ENCODE measurements around the gene IQCN.

Gene IQCN

DNA sequence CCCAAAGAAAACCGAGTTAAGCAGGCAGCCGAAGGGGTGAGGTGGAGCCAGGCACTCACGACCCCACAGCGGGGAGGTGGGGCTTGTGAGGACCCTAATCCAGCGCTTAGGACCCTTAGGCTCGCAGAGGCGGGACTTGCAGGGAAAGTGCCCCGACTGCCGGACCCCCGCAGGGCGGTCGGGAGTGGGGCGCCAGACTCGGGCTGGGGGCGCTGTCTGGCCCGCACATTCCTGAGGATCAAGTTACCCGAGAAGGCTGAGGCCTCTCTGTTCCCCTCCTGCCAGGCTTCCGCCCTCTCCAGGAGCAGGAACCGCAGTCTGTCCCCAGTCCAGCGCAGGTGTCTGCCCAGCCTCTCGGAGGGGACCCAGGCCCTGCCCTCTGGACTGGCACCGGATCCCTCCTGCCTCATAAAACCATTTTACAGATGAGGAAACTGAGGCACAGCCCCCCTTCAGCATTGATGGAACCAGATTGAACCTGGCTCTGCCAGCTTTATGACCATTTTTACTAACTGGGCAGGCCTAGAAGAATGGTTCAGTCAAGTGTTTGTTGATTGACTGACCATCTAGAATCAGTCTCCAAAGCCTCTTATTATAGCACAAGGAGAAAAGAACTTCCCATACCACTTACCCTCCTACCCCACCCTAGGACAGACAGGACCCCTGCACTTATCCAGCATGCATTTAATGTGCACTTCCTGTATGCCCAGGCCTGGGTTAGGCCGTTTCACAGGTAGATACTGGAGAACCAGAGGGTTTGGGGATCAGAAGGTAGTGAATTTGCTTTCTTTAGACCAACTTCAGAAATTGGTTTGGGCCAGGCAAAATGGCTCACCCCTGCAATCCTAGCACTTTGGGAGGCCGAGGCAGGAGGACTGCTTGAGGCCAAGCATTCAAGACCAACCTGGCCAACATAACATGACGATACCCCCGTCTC, 13.9 kb upstream of the IQCN start:
- Mint-ChIP-seq H3K27ac (peak overlapping the region; percentile 96), H3K4me3 (no peak overlapping the region), H3K4me1 (peaks cover 78% of the 10 kb centered on the region), H3K27me3 (no peaks in the 10 kb centered on the region), H3K9me3 (no peaks in the 10 kb centered on the region), H3K36me3 (peaks cover 16% of the 10 kb centered on the region)
- DNase-seq, result no peak
- CTCF ChIA-PET, result interaction anchor here (0.7 to 6.6 kb wide), 2 partner anchors 8 to 44 kb away, joined by 3 to 73 read pairs; partner anchors contain the start of gene JUND

DNA sequence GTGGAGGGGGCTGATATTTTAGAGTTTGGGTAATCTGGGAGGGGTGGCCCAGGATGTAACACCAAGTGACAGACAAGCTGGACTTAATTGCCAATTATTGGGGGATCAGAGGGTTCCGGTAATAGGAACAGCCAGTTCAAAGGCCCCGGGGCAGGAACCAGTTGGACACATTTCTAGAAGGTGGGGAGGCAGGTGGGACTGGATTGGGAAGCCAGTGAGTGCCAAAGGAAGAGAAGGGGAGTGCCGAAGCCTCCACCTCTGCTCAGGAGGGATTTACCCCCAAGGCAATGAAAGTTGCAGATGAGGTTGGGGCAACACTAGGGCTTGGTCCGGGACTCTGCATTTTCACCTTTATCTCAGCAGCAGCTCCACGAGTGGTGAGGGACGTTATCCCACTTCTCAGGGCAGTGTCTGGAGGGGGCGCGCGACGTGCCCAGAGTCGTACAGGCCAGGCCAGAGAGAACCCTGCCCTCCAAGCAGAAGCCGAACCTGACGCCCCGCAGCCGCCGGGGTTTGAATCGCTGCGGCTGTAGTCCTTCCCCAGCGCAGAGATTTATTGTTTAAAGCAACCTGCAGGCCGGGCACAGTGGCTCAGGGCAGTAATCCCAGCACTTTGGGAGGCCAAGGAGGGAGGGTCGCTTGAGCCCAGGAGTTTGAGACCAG, 12.9 kb upstream of the IQCN start:
- peaks cover 16% of the 10 kb centered on the region for H3K36me3 Mint-ChIP-seq
- H3K4me1 Mint-ChIP-seq, result peaks cover 84% of the 10 kb centered on the region
- CTCF ChIA-PET, result no interaction called here
- H3K4me3 Mint-ChIP-seq, result no peak overlapping the region
- no peak for DNase-seq
- no peaks in the 10 kb centered on the region for H3K27me3 Mint-ChIP-seq
- peak overlapping the region; percentile 45 for H3K27ac Mint-ChIP-seq
- H3K9me3 Mint-ChIP-seq, result no peaks in the 10 kb centered on the region

DNA sequence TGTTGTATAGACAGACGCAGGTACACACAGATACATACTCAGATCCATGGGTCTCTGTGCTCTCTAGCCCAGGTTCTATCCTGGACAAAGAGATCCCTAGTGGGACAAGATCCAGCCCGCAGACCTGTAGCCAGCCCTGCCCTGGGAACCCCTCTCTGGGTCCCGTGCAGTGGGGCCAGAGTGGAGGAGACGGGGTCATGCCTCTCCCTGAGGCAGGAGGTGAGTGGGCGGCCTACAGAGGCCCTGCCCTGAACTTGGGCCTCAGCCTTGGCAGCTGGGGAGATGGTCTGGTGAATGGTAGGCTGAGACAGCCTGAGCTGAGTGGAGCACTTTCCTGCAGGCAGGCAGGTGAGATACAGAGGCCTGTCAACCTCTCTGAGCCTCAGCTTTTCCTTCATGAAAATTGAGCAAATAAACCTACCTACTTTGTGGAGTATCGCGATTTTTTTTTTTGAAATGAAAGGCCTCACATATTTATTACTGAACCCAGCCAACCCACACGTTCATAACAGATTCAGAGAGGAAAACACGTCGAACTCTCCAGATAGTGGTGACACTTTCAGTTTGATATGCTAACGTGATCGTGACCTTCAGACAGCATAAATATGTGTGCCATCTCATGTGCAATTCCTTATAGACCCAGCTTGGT, 10.6 kb upstream of the IQCN start:
- H3K27me3 Mint-ChIP-seq, result no peaks in the 10 kb centered on the region
- DNase-seq, result peak; percentile 55

DNA sequence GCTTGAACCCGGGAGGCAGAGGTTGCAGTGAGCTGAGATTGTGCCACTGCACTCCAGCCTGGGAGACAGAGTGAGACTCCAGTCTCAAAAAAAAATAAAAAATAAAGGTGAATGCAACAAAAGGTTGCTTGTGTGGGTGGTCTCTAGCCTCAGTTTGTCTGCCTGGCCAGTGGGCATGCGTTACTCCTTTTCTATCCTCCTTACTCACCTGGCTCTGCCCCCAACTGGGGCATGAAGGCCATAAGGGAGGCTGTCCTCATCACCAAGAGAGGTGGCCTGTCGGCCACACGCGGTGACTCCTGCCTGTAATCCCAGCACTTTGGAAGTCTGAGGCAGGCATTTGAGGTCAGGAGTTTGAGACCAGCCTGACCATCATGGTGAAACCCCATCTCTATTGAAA, 9.1 kb upstream of the IQCN start:
- peak overlapping the region; percentile 94 for H3K27ac Mint-ChIP-seq
- peaks cover 65% of the 10 kb centered on the region for H3K4me1 Mint-ChIP-seq
- H3K27me3 Mint-ChIP-seq, result peaks cover 4% of the 10 kb centered on the region
- H3K36me3 Mint-ChIP-seq, result peaks cover 31% of the 10 kb centered on the region
- H3K9me3 Mint-ChIP-seq, result no peaks in the 10 kb centered on the region
- CTCF ChIA-PET, result interaction anchor here (1.7 to 5.9 kb wide), 2 partner anchors 8 to 19 kb away, joined by 4 to 132 read pairs; no protein-coding TSS in a partner anchor
- H3K4me3 Mint-ChIP-seq, result no peak overlapping the region
- no peak for DNase-seq

More for the DNA sequence above, 10.6 kb upstream of the IQCN start:
- CTCF ChIA-PET, result interaction anchor here (0.9 to 1.7 kb wide), 4 partner anchors 7 to 37 kb away, joined by 3 to 4 read pairs (median 4); partner anchors contain the start of gene LSM4
- Mint-ChIP-seq H3K36me3 (peaks cover 16% of the 10 kb centered on the region), H3K9me3 (no peaks in the 10 kb centered on the region), H3K4me3 (peak overlapping the region; percentile 11), H3K4me1 (peaks cover 67% of the 10 kb centered on the region), H3K27ac (peak overlapping the region; percentile 95)

DNA sequence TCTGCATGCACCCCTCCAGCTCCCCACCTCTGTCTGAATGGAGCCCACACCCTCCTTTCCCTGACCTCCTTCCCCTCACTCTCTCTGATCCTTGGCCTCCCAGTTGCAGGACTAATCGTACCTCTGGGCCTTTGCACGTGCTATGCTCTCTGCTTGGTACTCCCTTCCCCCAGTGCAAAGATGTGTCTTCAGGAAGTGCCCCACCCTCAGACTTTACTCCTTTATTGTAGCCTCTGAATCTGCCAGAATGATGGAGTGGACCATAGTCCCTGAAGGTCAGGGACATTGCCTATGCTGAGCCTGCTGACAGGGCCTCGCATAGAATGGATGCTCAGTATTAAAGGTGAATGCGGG, 8.5 kb upstream of the IQCN start:
- H3K9me3 Mint-ChIP-seq, result no peaks in the 10 kb centered on the region
- H3K4me1 Mint-ChIP-seq, result peaks cover 66% of the 10 kb centered on the region
- H3K27ac Mint-ChIP-seq, result peak overlapping the region; percentile 94
- H3K36me3 Mint-ChIP-seq, result peaks cover 36% of the 10 kb centered on the region
- peak; percentile 52 for DNase-seq
- CTCF ChIA-PET, result interaction anchor here (5.9 to 9.5 kb wide), 3 partner anchors 19 to 45 kb away, joined by 132 to 236 read pairs (median 152); partner anchors contain the start of gene LSM4
- H3K4me3 Mint-ChIP-seq, result peak overlapping the region; percentile 78
- H3K27me3 Mint-ChIP-seq, result peaks cover 4% of the 10 kb centered on the region

DNA sequence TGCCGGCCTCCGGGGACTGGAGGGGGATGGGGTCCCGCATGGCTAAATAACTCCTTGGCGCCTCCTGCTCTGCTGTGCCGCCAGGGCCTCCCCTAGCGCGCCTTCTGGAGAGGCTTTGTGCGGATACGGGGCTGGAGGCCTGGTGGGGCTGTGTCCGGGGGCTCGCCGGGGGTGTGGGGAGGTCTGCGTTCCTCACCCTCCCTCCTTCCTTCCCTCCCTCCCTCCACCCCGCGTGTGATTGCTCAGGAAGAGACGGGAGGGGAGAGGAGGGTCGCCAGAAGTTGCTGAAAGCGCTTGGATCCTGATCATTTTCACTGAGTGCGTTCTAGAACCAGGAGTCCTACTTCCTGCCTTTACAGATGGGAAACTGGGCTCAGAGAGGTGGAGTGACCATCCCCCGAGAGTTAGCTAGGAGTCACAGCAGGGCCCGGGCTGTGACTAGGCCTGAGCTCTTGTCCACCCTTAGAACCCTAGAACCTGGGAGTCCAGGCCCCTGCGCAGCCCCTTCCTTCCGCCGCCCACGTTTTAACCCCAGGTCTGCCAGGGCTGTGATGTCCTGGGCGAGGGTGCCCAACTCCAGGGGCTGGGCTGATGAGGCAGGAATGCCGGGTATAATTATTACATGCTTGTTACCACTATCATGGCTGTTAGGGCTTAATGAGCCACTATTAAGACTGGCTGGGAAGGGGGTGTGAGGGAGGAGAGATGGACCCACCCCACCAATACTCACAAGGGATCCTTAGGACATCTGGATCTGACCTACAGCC, 8.0 kb upstream of the IQCN start:
- Mint-ChIP-seq H3K36me3 (peaks cover 40% of the 10 kb centered on the region), H3K27ac (peak overlapping the region; percentile 94), H3K4me3 (peak overlapping the region; percentile 78), H3K27me3 (peaks cover 4% of the 10 kb centered on the region), H3K4me1 (peaks cover 68% of the 10 kb centered on the region), H3K9me3 (no peaks in the 10 kb centered on the region)
- CTCF ChIA-PET, result interaction anchor here (4.4 to 9.5 kb wide), 4 partner anchors 9 to 45 kb away, joined by 73 to 236 read pairs (median 142); partner anchors contain the start of gene LSM4
- no peak for DNase-seq

DNA sequence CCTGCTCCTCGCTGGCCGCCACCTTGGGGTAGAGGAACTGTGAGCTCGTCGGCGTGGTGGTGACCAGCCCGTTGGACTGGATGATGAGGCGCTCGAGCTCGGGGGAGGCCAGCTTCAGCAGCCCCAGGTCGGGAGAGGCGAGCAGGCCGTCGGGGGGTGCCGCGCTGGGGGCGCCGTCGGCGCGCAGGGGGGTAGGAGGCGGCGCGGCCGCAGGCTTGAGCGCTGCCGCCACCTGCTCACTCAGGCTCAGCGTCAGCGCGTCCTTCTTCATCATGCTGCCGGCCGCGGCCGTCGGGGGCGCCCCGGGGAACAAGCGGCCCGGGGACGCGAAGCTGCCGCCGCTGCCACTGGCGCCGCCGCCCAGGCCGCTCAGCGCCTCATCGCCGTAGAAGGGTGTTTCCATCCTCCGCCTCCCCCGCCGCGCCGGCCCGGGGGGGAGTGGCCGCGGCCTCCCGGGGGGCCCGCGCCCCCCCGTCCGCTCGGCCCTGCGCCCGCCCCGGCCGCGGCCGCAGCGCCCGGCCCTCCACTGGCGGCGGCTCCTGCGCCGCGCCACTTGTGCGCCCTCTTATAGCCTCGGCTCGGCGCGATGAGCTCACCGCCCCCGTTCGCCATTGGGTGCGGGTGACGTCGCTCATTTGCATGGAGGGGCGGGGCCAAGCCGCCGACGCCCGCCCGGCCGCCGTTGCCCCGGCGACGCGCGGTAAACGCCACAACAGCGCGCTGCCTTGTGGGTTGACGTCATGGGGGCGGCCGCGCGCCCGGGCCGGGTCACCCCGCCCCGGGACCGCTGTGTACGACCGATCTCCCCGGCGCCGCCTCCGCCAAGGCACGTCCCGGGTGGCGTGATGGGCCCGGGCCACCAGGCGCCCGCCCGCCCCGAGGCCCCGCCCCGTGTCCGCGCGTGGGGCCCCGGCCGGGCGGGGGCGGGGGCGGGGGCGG, 7.1 kb upstream of the IQCN start, which contains the start of gene JUND:
JUND (minus strand) TSS at position 541 of the 939 bp plus-strand sequence; CDS start at position 403, 138 bp downstream.
- DNase-seq, result peak; percentile 98
- Mint-ChIP-seq H3K27ac (peak within 1 kb of the TSS; percentile 99), H3K9me3 (no peaks in the 10 kb centered on the region), H3K27me3 (peaks cover 4% of the 10 kb centered on the region), H3K4me3 (peak within 1 kb of the TSS; percentile 95), H3K36me3 (peaks cover 36% of the 10 kb centered on the region), H3K4me1 (peaks cover 60% of the 10 kb centered on the region)
- CTCF ChIA-PET, result interaction anchor here (0.9 to 9.5 kb wide), 6 partner anchors 10 to 130 kb away, joined by 3 to 236 read pairs (median 102); partner anchors contain the start of gene LSM4

DNA sequence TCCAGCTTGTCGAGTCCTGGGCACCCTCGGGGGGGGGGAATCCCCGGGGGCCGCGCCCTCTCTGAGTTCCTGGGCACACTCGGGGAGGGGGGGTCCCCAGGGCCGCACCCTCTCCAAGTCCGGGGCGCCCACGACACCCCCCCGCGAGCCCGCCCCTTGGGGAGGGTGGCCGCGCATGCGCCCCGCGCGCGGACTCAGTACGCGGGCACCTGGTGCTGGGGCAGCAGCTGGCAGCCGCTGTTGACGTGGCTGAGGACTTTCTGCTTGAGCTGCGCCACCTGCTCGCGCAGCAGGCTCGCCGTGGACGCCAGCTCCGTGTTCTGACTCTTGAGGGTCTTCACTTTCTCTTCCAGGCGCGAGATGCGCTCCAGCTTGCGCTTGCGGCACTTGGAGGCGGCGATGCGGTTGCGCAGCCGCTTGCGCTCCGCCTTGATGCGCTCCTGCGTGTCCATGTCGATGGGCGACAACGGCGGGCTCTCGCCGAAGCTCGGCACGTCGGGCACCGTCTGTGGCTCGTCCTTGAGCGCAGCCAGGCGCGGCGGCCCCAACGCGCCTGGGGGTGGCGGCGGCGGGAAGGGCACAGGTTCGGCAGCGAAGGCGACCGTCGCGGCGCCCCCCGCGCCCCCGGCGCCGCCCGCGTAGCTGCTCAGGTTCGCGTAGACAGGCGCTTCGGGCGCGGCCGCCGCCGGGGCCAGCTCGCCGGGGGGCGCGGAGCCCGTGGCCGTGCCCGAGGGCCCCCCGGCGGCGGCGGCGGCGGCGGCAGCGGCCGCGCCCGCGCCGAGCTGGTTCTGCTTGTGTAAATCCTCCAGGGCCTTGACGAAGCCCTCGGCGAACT, 6.2 kb upstream of the IQCN start:
- Mint-ChIP-seq H3K36me3 (peaks cover 39% of the 10 kb centered on the region), H3K4me1 (peaks cover 57% of the 10 kb centered on the region)
- CTCF ChIA-PET, result interaction anchor here (0.9 to 9.5 kb wide), 9 partner anchors 11 to 131 kb away, joined by 3 to 236 read pairs (median 26); partner anchors contain the start of gene LSM4

DNA sequence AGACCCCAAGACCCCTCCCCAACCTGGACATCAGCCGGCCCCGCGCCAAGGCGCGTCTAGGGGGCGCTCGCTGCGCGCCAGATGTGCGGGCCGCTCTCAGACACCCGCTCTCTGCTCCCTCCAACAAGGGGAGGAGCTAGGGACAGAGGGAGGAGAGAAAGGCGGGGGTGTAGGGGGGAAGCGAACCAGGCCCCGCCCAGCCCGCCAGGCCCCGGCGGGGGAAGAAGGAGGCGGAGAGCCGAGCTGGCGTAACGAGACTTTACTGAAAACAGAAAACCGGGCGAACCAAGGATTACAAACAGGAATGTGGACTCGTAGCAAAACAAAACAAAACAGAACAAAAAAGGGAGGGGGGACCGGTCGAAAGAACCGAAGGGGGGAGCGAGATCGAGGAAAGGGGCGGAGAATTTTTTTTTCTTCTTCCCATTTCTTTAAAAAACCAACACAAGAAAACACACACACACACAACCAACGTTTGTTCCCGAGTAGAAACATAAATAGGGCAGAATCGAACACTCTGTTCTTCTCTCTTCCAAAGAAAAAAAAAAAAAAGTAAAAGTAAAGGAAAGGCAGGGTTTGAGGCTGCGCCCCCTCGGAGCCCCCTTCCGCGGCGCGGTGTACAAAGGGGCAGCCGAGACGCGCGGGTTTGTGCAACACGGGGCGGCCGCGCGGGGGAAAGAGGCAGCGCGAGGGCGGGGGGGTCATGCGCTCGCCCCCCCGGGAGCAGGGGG, 5.4 kb upstream of the IQCN start:
- Mint-ChIP-seq H3K9me3 (no peaks in the 10 kb centered on the region), H3K4me3 (peak overlapping the region; percentile 95), H3K27me3 (peaks cover 4% of the 10 kb centered on the region), H3K36me3 (peaks cover 42% of the 10 kb centered on the region), H3K4me1 (peaks cover 57% of the 10 kb centered on the region), H3K27ac (peak overlapping the region; percentile 99)
- DNase-seq, result peak; percentile 94
- CTCF ChIA-PET, result interaction anchor here (0.6 to 9.5 kb wide), 25 partner anchors 10 to 189 kb away, joined by 3 to 236 read pairs (median 7); partner anchors contain the start of genes LSM4, MPV17L2, PGPEP1 and PIK3R2

More for the DNA sequence above, 6.2 kb upstream of the IQCN start:
- peak; percentile 80 for DNase-seq
- Mint-ChIP-seq H3K27ac (peak overlapping the region; percentile 99), H3K9me3 (no peaks in the 10 kb centered on the region), H3K27me3 (peaks cover 4% of the 10 kb centered on the region), H3K4me3 (peak overlapping the region; percentile 95)

DNA sequence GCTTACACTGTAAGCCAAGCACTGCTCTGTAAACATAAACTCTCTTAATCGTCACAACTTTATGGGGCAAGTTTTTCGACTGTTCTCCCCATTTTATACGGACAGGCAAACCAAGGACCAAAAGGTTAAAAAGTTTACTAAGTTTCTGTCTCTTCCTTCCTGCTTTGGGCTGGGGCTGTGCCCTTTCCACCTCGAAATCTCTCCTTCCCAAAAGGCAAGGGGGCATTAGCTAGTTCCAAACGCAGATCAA, 4.9 kb upstream of the IQCN start:
- H3K4me3 Mint-ChIP-seq, result peak overlapping the region; percentile 95
- H3K4me1 Mint-ChIP-seq, result peaks cover 57% of the 10 kb centered on the region
- no peak for DNase-seq
- peak overlapping the region; percentile 99 for H3K27ac Mint-ChIP-seq
- peaks cover 4% of the 10 kb centered on the region for H3K27me3 Mint-ChIP-seq
- CTCF ChIA-PET, result interaction anchor here (0.7 to 9.5 kb wide), 23 partner anchors 10 to 188 kb away, joined by 3 to 236 read pairs (median 7); partner anchors contain the start of genes LSM4, MPV17L2, PGPEP1 and PIK3R2
- H3K36me3 Mint-ChIP-seq, result peaks cover 47% of the 10 kb centered on the region
- no peaks in the 10 kb centered on the region for H3K9me3 Mint-ChIP-seq
